ENCODE measurements around the gene TGFBR3. TPM values are rescaled to one million over a fixed set of nuclear protein-coding genes. Genes with fewer than 3 reads are reported as not detected.
A peak's percentile ranks its signal among the peaks of the same experiment; 100 is the strongest.
"Not testable (repeated sequence)": the region's sequence is repeated elsewhere in the genome, so short reads cannot be mapped to it uniquely, and the experiment has no call there.

The TGFBR3 gene
- total and polyA plus RNA-seq, 5 donors from 2014 or later: 15.8 to 47.5 (median 20.0) TPM

DNA sequence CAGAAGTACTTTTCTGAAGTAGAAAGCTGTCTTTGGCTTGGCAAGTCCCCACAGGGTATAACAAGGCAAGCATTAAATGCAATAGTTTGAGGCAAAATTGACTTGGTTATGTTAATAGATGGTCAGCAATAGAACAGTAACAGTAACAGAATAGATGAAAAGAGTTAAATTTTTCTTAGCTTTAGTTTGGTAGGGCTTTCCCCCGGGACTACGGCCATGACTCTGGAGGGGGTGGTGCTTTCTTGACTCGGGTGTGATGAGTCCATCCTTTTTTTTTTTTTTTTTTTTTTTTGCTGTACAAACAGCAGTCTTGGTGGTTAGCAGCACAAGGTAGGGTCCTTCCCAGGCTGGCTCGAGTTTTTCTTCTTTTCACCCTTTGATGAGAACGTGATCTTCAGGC is 219.3 kb downstream of the TGFBR3 start:
- not testable (repeated sequence) for H3K9me3 Mint-ChIP-seq; ATAC-seq (ENCODE audit: low read depth in 2 of 2); H3K4me3 ChIP-seq (ENCODE audit: low read depth, low read length)

DNA sequence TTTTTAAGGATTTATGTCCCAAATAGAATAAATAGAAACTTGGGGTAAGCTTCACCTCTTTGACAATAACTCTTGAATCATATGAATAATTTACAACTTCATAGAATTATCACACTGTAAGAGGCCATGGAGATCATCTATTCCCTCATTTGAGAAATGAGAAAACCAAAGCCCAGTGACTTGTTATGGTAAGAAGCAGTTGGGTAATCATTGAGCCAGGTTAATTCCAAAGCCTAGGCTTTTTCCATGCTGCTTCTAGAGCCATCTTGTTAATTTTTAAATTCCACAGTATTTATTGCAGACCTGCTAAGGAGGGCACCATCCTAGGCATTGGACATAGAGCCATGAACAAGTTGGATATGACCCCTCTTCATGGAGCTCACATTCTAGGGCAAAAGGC is 224.8 kb downstream of the TGFBR3 start:
- Mint-ChIP-seq H3K27me3 (no peaks in the 10 kb centered on the region), H3K4me1 (no peaks in the 10 kb centered on the region), H3K36me3 (no peaks in the 10 kb centered on the region), H3K4me3 (no peak overlapping the region), H3K27ac (peak overlapping the region in 1 of 3 donors; percentile 77), H3K9me3 (peaks cover 0 to 11% (median 4%) of the 10 kb centered on the region in 7 donors)
- no peak overlapping the region for H3K27ac ChIP-seq (ENCODE audit: insufficient read depth, low read length, poor library complexity, severe bottlenecking)
- no peak for ATAC-seq (ENCODE audit: low read depth in 2 of 2)
- peaks cover 7 to 8% of the 10 kb centered on the region in 2 experiments for H3K9me3 ChIP-seq (ENCODE audit: control insufficient read depth in 2 of 2, low read length in 2 of 2)
- H3K36me3 ChIP-seq (ENCODE audit: control insufficient read depth, insufficient read depth, low read length): no peaks in the 10 kb centered on the region
- no peaks in the 10 kb centered on the region for H3K27me3 ChIP-seq (ENCODE audit: control insufficient read depth, insufficient read depth, low read length)
- H3K4me3 ChIP-seq (ENCODE audit: low read depth, low read length): no peak overlapping the region
- no peak for DNase-seq
- H3K4me1 ChIP-seq (ENCODE audit: control insufficient read depth, insufficient read depth, low read length, poor library complexity, severe bottlenecking): no peaks in the 10 kb centered on the region

More for the DNA sequence above, 219.3 kb downstream of the TGFBR3 start:
- not testable (repeated sequence) for H3K27me3 Mint-ChIP-seq; H3K4me3 Mint-ChIP-seq; H3K36me3 Mint-ChIP-seq; H3K27ac ChIP-seq (ENCODE audit: insufficient read depth, low read length, poor library complexity, severe bottlenecking); DNase-seq; H3K27me3 ChIP-seq (ENCODE audit: control insufficient read depth, insufficient read depth, low read length); H3K9me3 ChIP-seq (ENCODE audit: control insufficient read depth in 2 of 2, low read length in 2 of 2); H3K4me1 Mint-ChIP-seq; H3K4me1 ChIP-seq (ENCODE audit: control insufficient read depth, insufficient read depth, low read length, poor library complexity, severe bottlenecking); H3K36me3 ChIP-seq (ENCODE audit: control insufficient read depth, insufficient read depth, low read length); H3K27ac Mint-ChIP-seq

DNA sequence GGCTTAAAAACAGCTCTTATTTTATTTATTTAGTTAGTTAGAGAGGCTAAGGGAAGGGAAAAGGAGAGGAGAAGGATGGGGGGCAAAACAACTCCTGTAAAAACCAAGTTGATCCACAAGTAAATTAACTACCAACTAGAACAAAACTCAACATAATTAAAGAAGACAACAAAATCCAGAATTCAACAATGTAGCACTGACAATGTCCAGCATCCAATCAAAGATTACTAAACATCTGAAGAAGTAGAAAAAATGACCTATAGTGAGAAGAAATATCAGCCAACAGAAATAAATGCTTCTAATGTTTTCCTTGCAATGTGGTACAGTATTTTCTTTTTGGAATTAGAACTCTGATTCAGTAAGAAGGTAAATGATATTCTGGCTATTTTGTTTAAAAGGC is 225.2 kb downstream of the TGFBR3 start:
- Histone ChIP-seq H3K9me3 (ENCODE audit: control insufficient read depth in 2 of 2, low read length in 2 of 2) (peaks cover 7 to 8% of the 10 kb centered on the region in 2 experiments), H3K27ac (ENCODE audit: insufficient read depth, low read length, poor library complexity, severe bottlenecking) (no peak overlapping the region), H3K27me3 (ENCODE audit: control insufficient read depth, insufficient read depth, low read length) (no peaks in the 10 kb centered on the region), H3K36me3 (ENCODE audit: control insufficient read depth, insufficient read depth, low read length) (no peaks in the 10 kb centered on the region), H3K4me3 (ENCODE audit: low read depth, low read length) (no peak overlapping the region), H3K4me1 (ENCODE audit: control insufficient read depth, insufficient read depth, low read length, poor library complexity, severe bottlenecking) (no peaks in the 10 kb centered on the region)
- ATAC-seq (ENCODE audit: low read depth in 2 of 2) (no peak), DNase-seq (no peak)
- Mint-ChIP-seq H3K4me3 (no peak overlapping the region), H3K27me3 (no peaks in the 10 kb centered on the region), H3K27ac (no peak overlapping the region), H3K36me3 (no peaks in the 10 kb centered on the region), H3K4me1 (no peaks in the 10 kb centered on the region), H3K9me3 (peaks cover 0 to 11% (median 4%) of the 10 kb centered on the region in 7 donors)

DNA sequence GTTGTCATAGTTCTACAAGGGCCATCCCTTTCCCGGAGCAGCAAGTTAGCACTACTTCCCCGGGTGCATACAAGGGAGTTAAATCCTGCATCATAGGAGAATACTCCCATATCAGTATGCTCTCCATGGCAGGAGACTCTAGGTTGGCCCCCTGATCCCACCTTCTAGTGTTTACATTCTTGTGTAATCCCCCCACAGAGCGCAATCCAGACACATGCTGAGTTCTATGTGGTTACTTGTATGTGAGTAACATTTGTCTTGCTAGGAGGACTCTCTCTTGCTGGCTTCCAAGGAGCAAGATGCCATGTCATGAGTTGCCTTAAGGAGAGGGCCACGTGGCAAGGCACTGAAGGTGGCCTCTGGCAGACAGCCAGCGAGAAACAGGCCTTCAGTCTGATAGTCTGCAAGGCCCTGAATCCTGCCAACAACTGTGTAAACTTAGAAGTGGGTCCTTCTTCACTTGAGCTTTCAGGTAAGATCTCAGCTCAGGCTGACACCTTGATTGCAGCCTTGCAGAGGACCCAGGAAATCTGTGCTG is 230.0 kb downstream of the TGFBR3 start:
- Histone ChIP-seq H3K27me3 (ENCODE audit: control insufficient read depth, insufficient read depth, low read length) (no peaks in the 10 kb centered on the region), H3K27ac (ENCODE audit: insufficient read depth, low read length, poor library complexity, severe bottlenecking) (no peak overlapping the region), H3K36me3 (ENCODE audit: control insufficient read depth, insufficient read depth, low read length) (no peaks in the 10 kb centered on the region), H3K4me3 (ENCODE audit: low read depth, low read length) (no peak overlapping the region), H3K4me1 (ENCODE audit: control insufficient read depth, insufficient read depth, low read length, poor library complexity, severe bottlenecking) (no peaks in the 10 kb centered on the region), H3K9me3 (ENCODE audit: control insufficient read depth in 2 of 2, low read length in 2 of 2) (peaks cover 7 to 8% of the 10 kb centered on the region in 2 experiments)
- DNase-seq (no peak), ATAC-seq (ENCODE audit: low read depth in 2 of 2) (no peak)
- Mint-ChIP-seq H3K4me1 (no peaks in the 10 kb centered on the region), H3K4me3 (no peak overlapping the region), H3K9me3 (peaks cover 0 to 11% (median 2%) of the 10 kb centered on the region in 7 donors), H3K27ac (no peak overlapping the region), H3K27me3 (no peaks in the 10 kb centered on the region), H3K36me3 (no peaks in the 10 kb centered on the region)

DNA sequence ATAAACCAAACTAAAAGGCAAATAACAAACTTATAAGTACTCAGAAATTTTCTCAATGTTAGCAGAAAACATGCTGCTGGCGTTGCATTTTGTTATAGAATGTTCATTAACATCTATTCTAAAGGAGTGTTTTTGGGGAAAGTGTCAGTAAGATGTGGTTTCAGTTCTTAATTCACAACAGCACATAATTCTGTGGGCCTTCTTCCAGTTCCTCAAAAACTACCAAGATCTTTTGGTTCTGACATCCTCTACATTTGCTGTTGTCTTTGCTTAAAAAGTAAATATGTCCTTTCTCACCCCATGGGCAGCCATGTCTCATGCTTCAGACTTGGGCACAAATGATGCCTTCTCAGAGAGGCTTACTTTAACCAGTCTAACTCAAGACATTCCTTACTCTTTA is 232.8 kb downstream of the TGFBR3 start:
- Mint-ChIP-seq H3K9me3 (peaks cover 0 to 2% (median 0%) of the 10 kb centered on the region in 7 donors), H3K36me3 (no peaks in the 10 kb centered on the region), H3K4me1 (no peaks in the 10 kb centered on the region), H3K4me3 (no peak overlapping the region), H3K27me3 (no peaks in the 10 kb centered on the region), H3K27ac (no peak overlapping the region)
- no peak overlapping the region for H3K27ac ChIP-seq (ENCODE audit: insufficient read depth, low read length, poor library complexity, severe bottlenecking)
- ATAC-seq (ENCODE audit: low read depth in 2 of 2) (no peak), DNase-seq (no peak)
- no peaks in the 10 kb centered on the region for H3K4me1 ChIP-seq (ENCODE audit: control insufficient read depth, insufficient read depth, low read length, poor library complexity, severe bottlenecking)
- no peaks in the 10 kb centered on the region for H3K9me3 ChIP-seq (ENCODE audit: control insufficient read depth in 2 of 2, low read length in 2 of 2)
- H3K36me3 ChIP-seq (ENCODE audit: control insufficient read depth, insufficient read depth, low read length): no peaks in the 10 kb centered on the region
- H3K27me3 ChIP-seq (ENCODE audit: control insufficient read depth, insufficient read depth, low read length): no peaks in the 10 kb centered on the region
- H3K4me3 ChIP-seq (ENCODE audit: low read depth, low read length): no peak overlapping the region

DNA sequence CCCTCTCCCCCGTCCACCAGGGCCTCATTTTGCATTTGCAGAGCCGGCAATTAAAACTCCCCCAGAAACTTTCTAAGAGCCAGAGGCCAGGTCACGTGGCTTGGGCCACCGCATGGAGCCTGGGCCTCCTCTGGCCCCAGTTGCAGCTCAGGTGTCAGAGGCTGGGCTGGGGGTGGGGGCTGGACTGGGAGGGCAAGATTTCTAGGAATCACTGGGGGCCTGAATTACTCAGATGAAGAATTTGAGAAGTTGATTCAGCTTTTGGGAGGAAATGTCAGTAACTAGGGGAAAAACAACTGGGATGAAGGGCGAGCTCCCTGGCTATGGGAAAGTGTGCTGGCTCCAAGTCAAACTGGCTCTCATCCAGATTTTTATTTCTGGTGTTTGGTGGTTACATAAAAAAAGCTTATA is 234.3 kb downstream of the TGFBR3 start:
- DNase-seq (no peak), ATAC-seq (ENCODE audit: low read depth in 2 of 2) (no peak)
- H3K36me3 ChIP-seq (ENCODE audit: control insufficient read depth, insufficient read depth, low read length): no peaks in the 10 kb centered on the region
- no peaks in the 10 kb centered on the region for H3K4me1 ChIP-seq (ENCODE audit: control insufficient read depth, insufficient read depth, low read length, poor library complexity, severe bottlenecking)
- Mint-ChIP-seq H3K9me3 (peaks cover 0 to 2% (median 0%) of the 10 kb centered on the region in 7 donors), H3K36me3 (no peaks in the 10 kb centered on the region), H3K4me1 (peaks cover 0 to 11% (median 8%) of the 10 kb centered on the region in 4 donors), H3K27me3 (no peaks in the 10 kb centered on the region), H3K27ac (no peak overlapping the region), H3K4me3 (no peak overlapping the region)
- H3K27ac ChIP-seq (ENCODE audit: insufficient read depth, low read length, poor library complexity, severe bottlenecking): no peak overlapping the region
- no peaks in the 10 kb centered on the region for H3K27me3 ChIP-seq (ENCODE audit: control insufficient read depth, insufficient read depth, low read length)
- H3K9me3 ChIP-seq (ENCODE audit: control insufficient read depth in 2 of 2, low read length in 2 of 2): no peaks in the 10 kb centered on the region
- H3K4me3 ChIP-seq (ENCODE audit: low read depth, low read length): no peak overlapping the region

DNA sequence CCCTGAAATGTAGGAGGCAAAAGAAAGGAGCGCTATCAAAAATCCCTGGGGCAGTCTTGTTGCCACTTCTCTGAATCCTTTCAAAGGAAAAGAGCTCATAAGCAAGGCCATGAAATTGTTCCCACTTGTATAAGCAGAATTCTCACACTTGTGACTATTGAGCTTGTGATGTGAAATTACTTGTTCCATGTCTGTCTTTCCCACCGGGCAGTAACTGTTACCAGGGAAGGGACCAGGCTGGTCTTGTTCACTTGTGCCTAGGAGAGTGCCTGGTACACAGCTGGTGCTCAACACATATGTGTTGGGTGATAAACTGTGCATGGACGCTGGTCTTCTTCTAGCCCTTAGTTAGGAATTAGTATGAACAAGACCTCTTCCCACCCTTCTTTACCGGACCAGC is 234.7 kb downstream of the TGFBR3 start:
- H3K36me3 Mint-ChIP-seq: no peaks in the 10 kb centered on the region
- no peak overlapping the region for H3K27ac Mint-ChIP-seq

DNA sequence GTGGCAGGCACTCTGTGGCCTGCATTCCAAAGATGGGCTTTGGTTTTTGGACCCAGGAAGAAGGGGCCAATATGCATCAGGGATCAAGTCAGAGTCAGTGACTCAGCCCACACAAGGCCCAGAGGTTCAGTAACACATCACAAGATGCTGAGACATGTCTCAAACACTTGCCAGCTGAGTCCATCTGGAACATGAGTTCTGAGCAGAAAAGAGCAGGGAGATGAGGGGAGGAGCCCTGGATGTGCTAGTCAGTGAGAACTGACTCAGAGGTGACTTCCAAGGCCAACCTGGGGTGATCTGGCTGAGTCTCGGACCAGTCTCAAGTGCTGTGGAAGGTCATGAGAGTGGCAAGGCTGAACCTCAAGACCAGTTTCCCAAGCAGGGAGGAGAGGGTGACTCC is 235.2 kb downstream of the TGFBR3 start:
- DNase-seq (no peak), ATAC-seq (ENCODE audit: low read depth in 2 of 2) (no peak)
- Mint-ChIP-seq H3K4me3 (no peak overlapping the region), H3K36me3 (no peaks in the 10 kb centered on the region), H3K9me3 (peaks cover 0 to 2% (median 0%) of the 10 kb centered on the region in 7 donors), H3K27ac (no peak overlapping the region), H3K4me1 (peaks cover 0 to 12% (median 8%) of the 10 kb centered on the region in 4 donors), H3K27me3 (no peaks in the 10 kb centered on the region)
- Histone ChIP-seq H3K27me3 (ENCODE audit: control insufficient read depth, insufficient read depth, low read length) (no peaks in the 10 kb centered on the region), H3K36me3 (ENCODE audit: control insufficient read depth, insufficient read depth, low read length) (no peaks in the 10 kb centered on the region), H3K9me3 (ENCODE audit: control insufficient read depth in 2 of 2, low read length in 2 of 2) (no peaks in the 10 kb centered on the region), H3K27ac (ENCODE audit: insufficient read depth, low read length, poor library complexity, severe bottlenecking) (no peak overlapping the region), H3K4me1 (ENCODE audit: control insufficient read depth, insufficient read depth, low read length, poor library complexity, severe bottlenecking) (no peaks in the 10 kb centered on the region), H3K4me3 (ENCODE audit: low read depth, low read length) (no peak overlapping the region)

More for the DNA sequence above, 234.7 kb downstream of the TGFBR3 start:
- H3K4me3 ChIP-seq (ENCODE audit: low read depth, low read length): no peak overlapping the region
- Mint-ChIP-seq H3K4me1 (peaks cover 0 to 12% (median 8%) of the 10 kb centered on the region in 4 donors), H3K4me3 (no peak overlapping the region), H3K9me3 (peaks cover 0 to 2% (median 0%) of the 10 kb centered on the region in 7 donors), H3K27me3 (no peaks in the 10 kb centered on the region)
- no peak overlapping the region for H3K27ac ChIP-seq (ENCODE audit: insufficient read depth, low read length, poor library complexity, severe bottlenecking)
- H3K9me3 ChIP-seq (ENCODE audit: control insufficient read depth in 2 of 2, low read length in 2 of 2): no peaks in the 10 kb centered on the region
- H3K36me3 ChIP-seq (ENCODE audit: control insufficient read depth, insufficient read depth, low read length): no peaks in the 10 kb centered on the region
- no peaks in the 10 kb centered on the region for H3K4me1 ChIP-seq (ENCODE audit: control insufficient read depth, insufficient read depth, low read length, poor library complexity, severe bottlenecking)
- H3K27me3 ChIP-seq (ENCODE audit: control insufficient read depth, insufficient read depth, low read length): no peaks in the 10 kb centered on the region
- DNase-seq (no peak), ATAC-seq (ENCODE audit: low read depth in 2 of 2) (no peak)
